ENCODE results near the gene MEF2B.

GRCh38 chr19:19179548-19180441, 9.7 kb upstream of the MEF2B start:
- TF ChIP-seq CTCF (IDR thresholded peaks at IDR 0.05) (no peak), POLR2A (IDR thresholded peaks at IDR 0.05) (no peak), EP300 (IDR thresholded peaks at IDR 0.05) (no peak)
